ENCODE data around the gene SPACA5.

DNA sequence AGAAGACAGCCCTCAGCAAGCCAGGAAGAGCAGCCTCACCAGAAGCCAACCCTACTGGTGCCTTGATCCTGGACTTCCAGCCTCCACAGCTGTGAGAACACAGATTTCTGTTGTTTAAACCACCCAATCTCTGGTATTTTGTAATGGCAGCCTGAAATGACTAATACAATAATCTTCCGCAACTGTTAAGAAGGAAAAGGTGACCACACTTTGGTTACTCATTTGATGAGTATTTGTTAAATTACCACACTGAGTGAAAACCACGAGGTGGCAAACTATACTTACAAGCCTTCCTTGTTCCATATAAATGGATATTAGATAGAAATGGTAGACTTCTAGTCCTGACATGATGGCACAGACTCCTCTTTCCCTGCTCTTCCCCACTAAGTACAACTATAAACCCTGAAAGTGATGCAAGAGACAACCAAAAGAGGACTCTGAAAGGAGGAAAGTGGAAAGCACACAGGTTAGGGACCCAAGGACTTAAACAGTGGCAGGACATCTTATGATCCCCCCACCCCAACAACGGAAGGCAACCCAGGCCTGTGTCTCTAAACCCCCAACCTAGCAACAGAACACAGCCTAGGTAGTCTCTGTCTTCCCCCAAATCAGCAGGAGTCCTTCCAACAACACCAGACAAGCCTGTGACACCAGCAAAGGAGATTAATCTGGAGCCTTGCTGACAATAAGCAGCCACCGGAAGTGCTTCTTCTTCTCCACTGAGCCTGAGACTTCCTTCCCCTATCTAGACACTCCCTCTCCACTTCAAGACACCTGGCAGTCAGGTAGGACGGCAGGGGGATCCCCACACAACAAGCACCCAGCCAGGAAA lies 15.3 kb upstream of the SPACA5 start:
- TF ChIP-seq, protein P1, sequence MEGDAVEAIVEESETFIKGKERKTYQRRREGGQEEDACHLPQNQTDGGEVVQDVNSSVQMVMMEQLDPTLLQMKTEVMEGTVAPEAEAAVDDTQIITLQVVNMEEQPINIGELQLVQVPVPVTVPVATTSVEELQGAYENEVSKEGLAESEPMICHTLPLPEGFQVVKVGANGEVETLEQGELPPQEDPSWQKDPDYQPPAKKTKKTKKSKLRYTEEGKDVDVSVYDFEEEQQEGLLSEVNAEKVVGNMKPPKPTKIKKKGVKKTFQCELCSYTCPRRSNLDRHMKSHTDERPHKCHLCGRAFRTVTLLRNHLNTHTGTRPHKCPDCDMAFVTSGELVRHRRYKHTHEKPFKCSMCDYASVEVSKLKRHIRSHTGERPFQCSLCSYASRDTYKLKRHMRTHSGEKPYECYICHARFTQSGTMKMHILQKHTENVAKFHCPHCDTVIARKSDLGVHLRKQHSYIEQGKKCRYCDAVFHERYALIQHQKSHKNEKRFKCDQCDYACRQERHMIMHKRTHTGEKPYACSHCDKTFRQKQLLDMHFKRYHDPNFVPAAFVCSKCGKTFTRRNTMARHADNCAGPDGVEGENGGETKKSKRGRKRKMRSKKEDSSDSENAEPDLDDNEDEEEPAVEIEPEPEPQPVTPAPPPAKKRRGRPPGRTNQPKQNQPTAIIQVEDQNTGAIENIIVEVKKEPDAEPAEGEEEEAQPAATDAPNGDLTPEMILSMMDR (IDR thresholded peaks at IDR 0.05; ENCODE audit: extremely low read depth in 1 of 2, insufficient read depth in 1 of 2, low read depth in 1 of 2, low read length in 2 of 2), result no peak
- TF ChIP-seq EZH2 (IDR thresholded peaks at IDR 0.05; ENCODE audit: borderline replicate concordance, low read depth, low read length, severe bottlenecking), result no peak
- no peak for TF ChIP-seq POLR2A (IDR thresholded peaks at IDR 0.05; ENCODE audit: low read depth, low read length)
- TF ChIP-seq MYC (IDR thresholded peaks at IDR 0.05; ENCODE audit: low read depth, low read length), result no peak
- TF ChIP-seq POLR2AphosphoS5 (IDR thresholded peaks at IDR 0.05; ENCODE audit: insufficient read depth, low read depth, low read length), result no peak
- no peak for TF ChIP-seq JUN (IDR thresholded peaks at IDR 0.05; ENCODE audit: borderline replicate concordance, insufficient read depth, insufficient read length, low read depth)
- TF ChIP-seq, protein P2, sequence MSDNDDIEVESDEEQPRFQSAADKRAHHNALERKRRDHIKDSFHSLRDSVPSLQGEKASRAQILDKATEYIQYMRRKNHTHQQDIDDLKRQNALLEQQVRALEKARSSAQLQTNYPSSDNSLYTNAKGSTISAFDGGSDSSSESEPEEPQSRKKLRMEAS (IDR thresholded peaks at IDR 0.05; ENCODE audit: insufficient read depth, insufficient read length), result no peak
